Thymus (tissue), 11 donors: ENCODE results near the gene S100A13. TPM values are rescaled to one million over a fixed set of nuclear protein-coding genes. Genes with fewer than 3 reads are reported as not detected.

Source experiments
- DNase-seq, 9 donors: peaks; one replicate each; pipeline ENCODE4 v3.0.0-alpha.2; 2013; ENCODE audit warnings: low spot score in 9 of 9, low read depth in 6 of 9, missing footprints in 1 of 9
- H3K27ac ChIP-seq, 2 donors: one replicate each; pipeline ENCODE4 v1.5.1; 2013; ENCODE audit warnings: control low read depth in 1 of 2, low read depth in 1 of 2, low read length in 1 of 2, mild to moderate bottlenecking in 1 of 2, moderate library complexity in 1 of 2
- H3K27me3 ChIP-seq, 2 donors: one replicate each; pipeline ENCODE4 v1.5.1; 2013; ENCODE audit warnings: low read length in 1 of 2; ENCODE audit not compliant: control insufficient read depth in 2 of 2, insufficient read depth in 1 of 2
- H3K36me3 ChIP-seq, 2 donors: one replicate each; pipeline ENCODE4 v1.5.1; 2013; ENCODE audit warnings: low read length in 1 of 2, mild to moderate bottlenecking in 1 of 2, moderate library complexity in 1 of 2; ENCODE audit not compliant: control insufficient read depth in 2 of 2, insufficient read depth in 2 of 2
- H3K4me1 ChIP-seq, 2 donors: one replicate each; pipeline ENCODE4 v1.5.1; 2013; ENCODE audit warnings: low read length in 2 of 2; ENCODE audit not compliant: control insufficient read depth in 2 of 2, insufficient read depth in 2 of 2
- H3K4me3 ChIP-seq, 2 donors: one replicate each; pipeline ENCODE4 v1.5.1; 2013; ENCODE audit warnings: low read length in 2 of 2, control low read depth in 1 of 2, mild to moderate bottlenecking in 1 of 2
- H3K9me3 ChIP-seq, 2 donors: one replicate each; pipeline ENCODE4 v1.5.1; 2013; ENCODE audit warnings: low read length in 1 of 2, mild to moderate bottlenecking in 1 of 2; ENCODE audit not compliant: control insufficient read depth in 2 of 2, insufficient read depth in 1 of 2
- WGBS: extraction: QIAGEN DNeasy Blood & Tissue Kit; methylation state at CpG from one replicate; pipeline ENCODE4 v1.1.7; 2013; 5-methylcytosine and 5-hydroxymethylcytosine counted together
- polyA plus RNA-seq: library from polyadenylated mRNA; stranded (reverse); fragments of 200-250 nt; gene quantifications from one replicate; pipeline ENCODE4 v1.2.3, GENCODE V29; 2013
- total RNA-seq: library from RNA; stranded (reverse); fragments of 120-200 nt; gene quantifications from one replicate; pipeline ENCODE4 v1.2.4, GENCODE V29; 2013
- donor health status: healthy.

Gene S100A13
- total and polyA plus RNA-seq, 2 donors, result 32.0 to 96.1 TPM

DNA sequence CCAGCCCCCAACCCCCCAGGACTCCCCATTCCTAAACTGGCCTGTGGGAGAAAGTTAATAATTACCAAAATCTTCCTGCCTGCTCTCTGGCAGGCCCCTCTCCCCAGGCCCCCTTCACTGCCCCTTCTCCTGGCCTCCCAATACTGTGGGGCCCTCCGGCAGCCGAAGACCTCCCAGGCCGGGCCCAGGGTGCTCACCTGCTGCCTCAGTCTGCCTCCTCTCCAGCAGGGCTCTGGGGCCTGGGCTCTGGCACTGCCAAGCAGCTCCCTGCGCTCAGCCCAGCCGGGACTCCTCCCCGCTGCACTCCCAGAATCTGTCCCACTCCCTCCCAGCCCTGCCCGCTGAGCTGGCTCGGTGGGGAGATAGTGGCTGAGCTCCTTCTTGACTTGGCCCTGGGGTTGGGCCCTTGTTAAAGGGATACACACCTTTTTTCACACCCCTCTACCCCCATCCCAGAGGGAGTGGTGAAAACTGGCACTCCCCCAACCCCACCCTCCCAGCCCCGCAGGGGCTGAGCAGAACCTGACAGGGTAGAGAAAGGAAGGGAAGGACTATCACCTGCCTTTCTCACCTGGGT lies 14.5 kb downstream of the S100A13 start, which contains the start of gene S100A16:
S100A16 (minus strand) TSS at position 383 of the 577 bp plus-strand sequence. CDS start 4,986 bp downstream, outside the sequence.
- peaks cover 0 to 15% of the 10 kb centered on the region in 2 donors for H3K4me1 ChIP-seq
- DNase-seq, result no peak
- 91% methylated on average over 9 of the region's 9 CpGs for WGBS

DNA sequence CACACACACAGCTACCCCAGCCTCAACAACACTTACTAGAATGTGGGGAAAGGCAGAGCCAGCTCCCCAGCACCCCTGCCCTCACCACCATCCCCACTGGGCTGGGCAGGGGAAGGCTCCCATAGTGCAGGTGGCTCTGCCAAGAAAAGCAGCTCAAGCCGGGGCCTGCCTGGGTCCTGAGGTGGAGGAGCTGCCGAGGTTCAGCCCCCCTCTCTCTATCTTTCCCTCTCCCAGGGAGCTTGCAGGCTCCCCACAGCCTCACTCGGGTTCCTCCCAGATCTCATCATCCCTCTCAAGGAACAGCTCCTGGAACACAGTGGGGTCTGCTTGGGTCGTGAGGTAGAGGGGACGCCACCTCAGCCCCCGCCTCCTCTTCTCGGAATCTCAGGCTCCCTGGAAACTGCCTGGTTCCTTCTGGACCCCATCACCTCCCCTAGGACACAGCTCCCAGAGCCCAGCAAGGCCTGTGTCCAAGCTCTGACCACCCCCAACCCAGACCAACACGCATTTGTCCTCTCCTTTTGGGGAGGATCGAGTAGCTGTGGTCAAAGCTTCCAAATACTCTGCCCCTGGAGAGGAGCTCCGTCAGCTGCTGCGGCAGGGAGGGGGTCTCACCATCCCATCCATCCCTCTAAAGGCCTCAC lies 15.1 kb downstream of the S100A13 start:
- H3K4me1 ChIP-seq, result peaks cover 0 to 9% of the 10 kb centered on the region in 2 donors
- DNase-seq, result no peak
- H3K9me3 ChIP-seq, result no peaks in the 10 kb centered on the region
- H3K27me3 ChIP-seq, result no peaks in the 10 kb centered on the region
- H3K4me3 ChIP-seq, result peak overlapping the region; percentile 13 to 29
- H3K27ac ChIP-seq, result peak overlapping the region; percentile 32 to 68
- WGBS, result 91% methylated on average over 11 of the region's 11 CpGs
- H3K36me3 ChIP-seq, result no peaks in the 10 kb centered on the region

More for the DNA sequence above, 14.5 kb downstream of the S100A13 start, which contains the start of gene S100A16:
- Histone ChIP-seq H3K27me3 (no peaks in the 10 kb centered on the region), H3K36me3 (no peaks in the 10 kb centered on the region), H3K27ac (peak within 1 kb of the TSS; percentile 32 to 68), H3K4me3 (peak within 1 kb of the TSS; percentile 13 to 29), H3K9me3 (no peaks in the 10 kb centered on the region)

DNA sequence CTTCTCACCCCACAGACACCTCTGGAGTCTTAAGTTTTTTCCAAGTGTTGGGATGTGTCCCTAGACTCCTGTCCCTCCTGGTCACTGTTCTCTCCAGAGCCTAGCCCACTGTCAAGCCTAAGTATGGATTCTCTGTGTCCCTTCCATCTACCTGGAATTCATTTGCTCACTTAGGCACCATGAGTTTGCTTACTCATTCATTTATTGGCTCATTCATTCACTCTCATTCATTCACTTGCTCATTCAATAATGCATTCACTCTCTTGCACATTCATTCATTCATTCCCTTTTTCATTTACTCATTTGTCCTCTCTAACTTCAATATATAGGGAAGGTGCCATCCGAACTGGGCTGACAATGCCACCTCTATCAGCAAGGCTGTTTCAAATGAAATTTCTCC lies 15.9 kb downstream of the S100A13 start:
- DNase-seq, result no peak
- Histone ChIP-seq H3K27me3 (no peaks in the 10 kb centered on the region), H3K36me3 (no peaks in the 10 kb centered on the region), H3K9me3 (no peaks in the 10 kb centered on the region), H3K27ac (no peak overlapping the region), H3K4me1 (peaks cover 0 to under 1% of the 10 kb centered on the region in 2 donors), H3K4me3 (no peak overlapping the region)
- 98% methylated on average over 1 of the region's 1 CpG for WGBS

DNA sequence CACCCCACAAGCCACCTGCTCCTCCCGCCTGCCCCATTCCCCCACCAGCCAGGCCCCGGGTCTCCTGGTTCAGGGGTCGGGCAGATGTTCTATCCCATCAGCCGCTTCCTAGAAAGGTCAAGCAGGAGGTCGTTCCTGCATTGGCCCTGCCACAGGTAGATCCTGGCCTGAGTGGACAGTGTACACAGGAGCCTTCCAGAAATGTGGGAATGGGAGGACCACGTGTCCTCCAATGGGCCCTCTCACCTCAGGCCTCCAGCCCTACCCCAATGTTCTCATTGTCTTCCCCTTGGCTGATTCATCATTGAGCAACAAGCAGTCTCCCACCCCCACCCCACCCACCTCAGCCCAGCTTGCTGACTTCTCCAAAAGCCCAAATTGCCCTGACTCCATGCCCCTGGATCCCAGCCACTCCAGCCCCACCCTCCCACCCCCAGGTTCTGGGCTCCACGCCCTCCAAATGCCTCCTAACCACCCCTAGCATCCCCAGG lies 16.4 kb downstream of the S100A13 start:
- H3K9me3 ChIP-seq, result no peaks in the 10 kb centered on the region
- H3K4me3 ChIP-seq, result no peak overlapping the region
- H3K36me3 ChIP-seq, result no peaks in the 10 kb centered on the region
- H3K27me3 ChIP-seq, result no peaks in the 10 kb centered on the region
- WGBS, result 94% methylated on average over 7 of the region's 7 CpGs
- no peaks in the 10 kb centered on the region for H3K4me1 ChIP-seq
- DNase-seq, result no peak
- H3K27ac ChIP-seq, result no peak overlapping the region

DNA sequence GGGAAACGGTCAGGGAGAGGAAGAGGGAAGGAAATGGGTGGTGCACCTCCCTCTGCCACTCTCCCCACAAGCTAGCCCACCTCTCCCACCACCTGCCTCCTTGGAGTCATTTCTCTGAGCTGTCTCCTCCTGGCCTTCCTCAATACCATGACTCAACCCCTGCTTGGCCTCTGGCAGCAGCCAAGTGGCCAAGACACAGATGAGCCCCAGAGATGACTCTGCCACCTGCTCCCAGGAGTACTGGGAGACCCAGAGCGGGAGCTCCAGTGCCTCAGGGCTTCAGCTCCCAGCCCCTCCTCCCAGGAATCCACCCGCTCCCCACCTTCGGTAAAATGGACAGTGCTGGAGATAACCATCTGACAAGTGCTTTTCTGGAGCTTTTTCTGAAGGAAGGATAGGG lies 17.0 kb downstream of the S100A13 start:
- Histone ChIP-seq H3K9me3 (no peaks in the 10 kb centered on the region), H3K4me3 (no peak overlapping the region), H3K36me3 (no peaks in the 10 kb centered on the region), H3K27ac (no peak overlapping the region), H3K4me1 (no peaks in the 10 kb centered on the region), H3K27me3 (no peaks in the 10 kb centered on the region)
- DNase-seq, result no peak
- 49% methylated on average over 4 of the region's 4 CpGs for WGBS

DNA sequence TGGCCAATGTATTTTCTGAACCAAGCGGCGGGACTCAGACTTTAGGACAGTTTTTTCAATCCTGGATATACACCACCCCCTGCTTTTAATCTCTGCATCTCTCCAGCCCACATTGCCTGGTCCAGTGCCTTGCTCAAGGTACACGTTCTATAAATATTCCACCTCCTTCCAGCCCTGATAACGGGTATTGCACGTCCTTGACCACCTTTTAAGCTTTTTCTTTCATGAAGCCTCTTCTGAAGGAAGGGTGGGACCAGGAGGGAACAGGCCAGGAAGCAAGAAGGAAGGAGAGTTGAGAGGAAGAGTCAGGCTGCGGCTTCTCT lies 17.8 kb downstream of the S100A13 start:
- no peak overlapping the region for H3K4me3 ChIP-seq
- H3K27ac ChIP-seq, result peak overlapping the region in 1 of 2 donors; percentile 48
- H3K4me1 ChIP-seq, result no peaks in the 10 kb centered on the region
- H3K27me3 ChIP-seq, result no peaks in the 10 kb centered on the region
- H3K9me3 ChIP-seq, result no peaks in the 10 kb centered on the region
- 75% methylated on average over 6 of the region's 6 CpGs for WGBS
- H3K36me3 ChIP-seq, result no peaks in the 10 kb centered on the region
- no peak for DNase-seq

DNA sequence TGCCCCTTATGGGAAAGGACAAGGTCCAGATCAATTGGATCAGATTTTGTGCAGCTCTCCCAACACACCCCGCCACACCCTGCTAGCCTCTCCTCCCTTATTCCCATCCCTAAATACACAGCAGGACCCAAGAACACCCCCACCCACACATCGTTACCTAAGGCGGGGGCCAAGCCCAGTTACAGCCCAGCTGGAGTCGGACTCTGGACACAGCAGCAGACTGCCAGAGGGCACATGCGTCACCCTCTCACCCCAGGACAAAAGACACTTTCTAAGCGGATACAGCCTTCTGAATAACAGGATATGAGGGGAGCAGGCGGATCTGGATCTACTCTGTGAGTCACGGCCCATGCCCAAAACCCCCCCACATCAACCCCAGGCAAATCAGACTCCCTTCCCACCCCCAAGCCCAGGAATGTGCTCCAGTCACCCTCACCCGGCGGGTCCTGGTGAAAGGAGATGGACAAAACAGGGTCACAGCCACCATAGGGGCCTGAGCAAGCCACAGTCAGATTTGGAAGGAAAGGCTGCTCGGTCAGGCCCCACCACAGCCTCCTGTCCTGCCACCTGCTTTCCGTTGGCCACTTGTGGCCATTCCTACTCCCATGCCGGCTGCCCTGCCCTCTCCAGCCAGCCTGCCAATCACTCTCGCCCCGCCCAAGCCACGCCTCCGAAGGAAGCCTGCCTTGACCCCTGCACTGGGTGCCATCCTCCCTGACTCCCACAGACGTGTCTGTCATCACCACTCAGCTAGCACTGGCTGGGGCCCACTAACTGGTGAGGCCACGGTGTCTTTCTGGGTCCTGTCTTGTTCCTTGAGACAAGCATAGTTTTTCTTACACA lies 18.3 kb downstream of the S100A13 start:
- H3K4me1 ChIP-seq, result no peaks in the 10 kb centered on the region
- no peaks in the 10 kb centered on the region for H3K36me3 ChIP-seq
- DNase-seq, result no peak
- no peaks in the 10 kb centered on the region for H3K9me3 ChIP-seq
- H3K27me3 ChIP-seq, result no peaks in the 10 kb centered on the region
- 92% methylated on average over 19 of the region's 19 CpGs for WGBS
- no peak overlapping the region for H3K4me3 ChIP-seq
- H3K27ac ChIP-seq, result peak overlapping the region in 1 of 2 donors; percentile 48

DNA sequence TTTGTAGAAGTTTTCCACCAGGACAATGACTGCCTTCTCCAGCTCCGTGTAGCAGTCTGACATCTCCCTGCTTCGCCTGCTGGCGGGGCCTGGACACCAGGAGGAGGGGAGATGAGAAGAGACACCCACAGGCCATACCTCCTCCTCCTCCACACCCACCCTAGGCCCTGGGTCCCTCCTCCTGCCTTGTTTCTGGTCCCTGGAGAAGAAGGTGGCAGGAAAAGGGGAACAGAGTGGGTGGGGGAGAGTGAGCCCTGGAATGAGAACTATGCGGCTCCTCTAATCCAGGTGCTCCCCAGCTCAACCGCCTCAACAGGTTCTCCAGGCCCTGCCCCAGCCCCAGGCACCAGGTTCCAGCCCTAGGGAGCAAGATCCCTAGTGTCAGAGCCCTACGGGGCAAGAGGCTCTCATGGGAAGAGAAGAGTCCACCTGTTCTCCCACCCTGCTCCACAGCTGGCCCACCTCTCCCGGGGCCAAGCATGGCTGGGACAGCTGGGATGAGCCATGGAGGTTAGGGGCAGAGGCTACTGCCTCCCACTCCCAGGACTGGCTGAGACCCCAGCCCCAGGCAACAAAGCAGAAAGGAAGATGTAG lies 19.1 kb downstream of the S100A13 start:
- Histone ChIP-seq H3K27me3 (no peaks in the 10 kb centered on the region), H3K27ac (peak overlapping the region in 1 of 2 donors; percentile 31), H3K4me3 (no peak overlapping the region), H3K9me3 (peaks cover 0 to 3% of the 10 kb centered on the region in 2 donors), H3K36me3 (no peaks in the 10 kb centered on the region), H3K4me1 (no peaks in the 10 kb centered on the region)
- WGBS, result 96% methylated on average over 7 of the region's 7 CpGs
- no peak for DNase-seq
